T-helper 9 cell (primary cell): ENCODE data around the gene TRMT112.

Experiments
- DNase-seq: peaks from one replicate; pipeline ENCODE4 v3.0.0-alpha.2; 2020

The TRMT112 gene

GRCh38 chr11:64290352-64291261 lies 26.8 kb downstream of the TRMT112 start:
- DNase-seq, result no peak

GRCh38 chr11:64289002-64289564 lies 28.3 kb downstream of the TRMT112 start:
- DNase-seq, result no peak

DNA sequence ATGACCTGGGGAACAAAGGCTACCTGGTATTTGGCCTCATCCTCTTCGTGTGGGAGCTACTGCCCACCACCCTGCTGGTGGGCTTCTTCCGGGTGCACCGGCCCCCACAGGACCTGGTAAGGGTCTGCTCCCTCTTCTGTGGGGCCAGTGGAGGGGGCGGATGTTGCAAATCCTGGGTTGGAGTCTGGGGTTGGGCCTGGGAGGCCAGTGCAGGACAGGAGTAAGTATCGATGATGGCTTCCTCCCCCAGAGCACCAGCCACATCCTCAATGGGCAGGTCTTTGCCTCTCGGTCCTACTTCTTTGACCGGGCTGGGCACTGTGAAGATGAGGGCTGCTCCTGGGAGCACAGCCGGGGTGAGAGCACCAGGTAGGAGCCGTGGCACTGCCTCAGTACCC lies 29.0 kb downstream of the TRMT112 start:
- DNase-seq, result no peak

- no peak for DNase-seq
Measured at GRCh38 chr11:64287676-64288352, 29.5 kb downstream of the TRMT112 start.

GRCh38 chr11:64286801-64287159 lies 30.6 kb downstream of the TRMT112 start:
- no peak for DNase-seq

DNA sequence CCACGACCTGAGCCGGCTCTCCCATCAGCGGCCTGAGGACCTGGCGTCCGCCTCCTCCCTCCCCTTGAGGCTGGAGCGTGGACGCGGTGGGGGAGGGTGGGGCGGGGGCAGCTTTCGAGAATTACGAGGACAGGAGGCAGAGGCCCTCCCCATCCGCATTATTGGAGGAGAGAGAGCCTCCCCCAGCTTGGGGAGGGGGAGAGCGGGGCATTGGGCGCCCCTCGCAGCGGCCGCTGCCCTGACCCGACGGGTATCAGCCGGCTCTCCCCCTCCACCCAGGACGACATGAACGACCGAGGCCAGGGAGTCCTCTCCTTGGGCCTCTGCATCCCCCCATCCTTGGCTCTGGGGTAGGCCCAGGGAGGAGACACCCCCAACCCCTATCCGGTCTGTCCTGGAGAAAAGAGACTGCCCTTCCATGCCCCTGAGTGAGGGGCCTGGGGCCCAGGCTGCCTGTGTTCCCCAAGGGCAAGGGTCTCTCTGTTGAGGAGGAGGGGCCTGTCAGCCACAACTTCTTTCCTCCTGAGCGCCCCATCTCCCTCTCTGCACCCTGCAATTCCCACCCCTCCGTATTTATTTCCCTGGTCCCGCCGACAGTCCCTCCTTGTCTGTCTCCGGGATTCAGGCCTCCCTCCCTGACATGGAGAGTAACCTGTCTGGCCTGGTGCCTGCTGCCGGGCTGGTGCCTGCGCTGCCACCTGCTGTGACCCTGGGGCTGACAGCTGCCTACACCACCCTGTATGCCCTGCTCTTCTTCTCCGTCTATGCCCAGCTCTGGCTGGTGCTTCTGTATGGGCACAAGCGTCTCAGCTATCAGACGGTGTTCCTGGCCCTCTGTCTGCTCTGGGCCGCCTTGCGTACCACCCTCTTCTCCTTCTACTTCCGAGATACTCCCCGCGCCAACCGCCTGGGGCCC lies 31.2 kb downstream of the TRMT112 start:
- no peak for DNase-seq

GRCh38 chr11:64284962-64285884 lies 32.1 kb downstream of the TRMT112 start, which contains the start of gene GPR137:
GPR137 (plus strand) TSS chr11:64285848; CDS start chr11:64286525, 677 bp downstream.
- peak; percentile 90 for DNase-seq

GRCh38 chr11:64284048-64284961 lies 33.1 kb downstream of the TRMT112 start, which contains the start of gene BAD:
BAD (minus strand) TSS chr11:64284665; CDS start chr11:64284368, 297 bp downstream.
- peak; percentile 92 for DNase-seq

DNA sequence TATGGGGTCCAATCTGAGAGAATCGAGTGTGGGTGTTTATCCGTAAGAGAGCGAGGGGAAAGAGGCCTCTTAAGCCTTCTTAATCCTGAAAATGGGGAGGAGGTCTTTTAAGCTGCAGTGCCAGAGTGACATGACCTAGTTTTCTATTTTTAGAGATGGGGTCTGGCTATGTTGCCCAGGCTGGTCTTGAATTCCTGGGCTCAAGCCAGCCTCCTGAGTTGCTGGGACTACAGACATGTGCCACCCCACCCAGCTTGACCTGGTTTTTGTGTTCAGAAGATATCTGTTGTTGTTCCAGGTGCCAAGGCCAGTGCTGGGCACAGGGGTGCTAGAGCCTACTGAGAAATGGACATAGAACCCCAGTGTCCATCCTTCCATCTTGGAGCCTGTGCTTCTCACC lies 34.3 kb downstream of the TRMT112 start:
- DNase-seq, result no peak

- no peak for DNase-seq
Measured at GRCh38 chr11:64281957-64282770, 35.2 kb downstream of the TRMT112 start.

DNA sequence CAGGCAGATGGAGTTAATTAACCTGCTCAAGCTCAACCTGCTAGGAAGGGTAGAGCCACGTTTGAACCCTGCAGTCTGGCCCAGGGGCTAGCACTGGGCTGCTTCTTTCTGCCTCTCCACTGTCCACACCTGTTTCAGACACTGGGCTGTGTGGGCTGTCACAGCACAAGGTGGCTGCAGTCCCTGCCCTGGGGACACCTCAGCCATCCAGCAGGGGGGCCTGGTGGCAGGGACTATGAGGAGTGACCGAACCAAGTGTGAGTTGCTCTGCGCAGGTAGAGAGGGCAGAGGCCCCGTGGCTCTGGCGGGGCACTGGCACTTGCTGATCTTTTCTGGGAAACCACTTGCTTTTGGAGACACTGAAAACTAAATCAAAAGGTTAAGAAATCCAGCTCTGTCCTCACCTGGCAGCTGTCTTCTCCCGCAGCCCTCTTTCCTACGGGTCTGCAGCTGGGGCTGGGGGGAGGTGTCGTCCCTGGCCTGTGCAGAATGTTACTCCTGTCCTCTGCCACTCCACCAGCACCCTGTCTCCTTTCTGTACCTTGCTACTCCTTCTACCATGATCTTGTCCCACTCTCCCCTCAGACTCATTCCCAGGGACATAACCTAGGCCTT lies 38.7 kb downstream of the TRMT112 start:
- DNase-seq, result no peak

DNA sequence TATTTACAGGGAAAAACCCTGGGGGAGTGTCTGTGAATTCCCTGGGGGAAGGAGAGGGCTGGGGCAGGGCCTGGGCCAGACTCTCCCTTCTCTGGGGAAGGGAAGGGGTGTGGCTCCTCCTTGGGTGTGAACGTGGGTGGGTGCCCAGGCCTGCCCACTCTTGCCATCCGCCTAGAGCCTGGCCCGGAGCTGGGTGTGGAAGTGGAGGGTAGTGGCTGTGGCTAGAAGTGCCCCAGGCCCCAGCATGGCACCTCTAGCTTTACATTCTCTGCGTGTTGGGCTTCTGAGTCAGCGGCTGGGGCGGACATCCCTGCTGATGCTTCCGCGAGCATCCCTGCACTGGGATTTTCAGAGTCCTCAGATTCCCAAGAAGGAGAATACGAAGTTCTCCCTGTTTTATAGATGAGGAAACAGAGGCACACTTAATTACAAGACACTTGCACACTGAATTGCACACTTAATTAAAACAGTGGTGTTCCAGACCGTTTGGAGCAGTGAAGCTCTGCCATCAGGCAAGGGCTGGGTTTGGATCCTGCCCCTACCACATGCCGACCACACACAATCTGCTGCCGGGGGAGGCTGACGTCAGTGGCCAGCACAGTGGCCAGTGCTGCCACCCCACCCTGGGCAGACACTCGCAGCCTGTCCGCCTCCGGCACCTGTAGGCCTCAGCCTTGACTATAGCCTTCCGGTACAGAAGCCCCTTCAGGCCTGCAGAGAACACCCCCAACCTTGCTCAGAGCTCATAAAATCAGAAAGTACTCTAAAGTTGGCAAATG lies 40.5 kb downstream of the TRMT112 start:
- DNase-seq, result no peak

- no peak for DNase-seq
Measured at GRCh38 chr11:64275841-64276240, 41.5 kb downstream of the TRMT112 start.

DNA sequence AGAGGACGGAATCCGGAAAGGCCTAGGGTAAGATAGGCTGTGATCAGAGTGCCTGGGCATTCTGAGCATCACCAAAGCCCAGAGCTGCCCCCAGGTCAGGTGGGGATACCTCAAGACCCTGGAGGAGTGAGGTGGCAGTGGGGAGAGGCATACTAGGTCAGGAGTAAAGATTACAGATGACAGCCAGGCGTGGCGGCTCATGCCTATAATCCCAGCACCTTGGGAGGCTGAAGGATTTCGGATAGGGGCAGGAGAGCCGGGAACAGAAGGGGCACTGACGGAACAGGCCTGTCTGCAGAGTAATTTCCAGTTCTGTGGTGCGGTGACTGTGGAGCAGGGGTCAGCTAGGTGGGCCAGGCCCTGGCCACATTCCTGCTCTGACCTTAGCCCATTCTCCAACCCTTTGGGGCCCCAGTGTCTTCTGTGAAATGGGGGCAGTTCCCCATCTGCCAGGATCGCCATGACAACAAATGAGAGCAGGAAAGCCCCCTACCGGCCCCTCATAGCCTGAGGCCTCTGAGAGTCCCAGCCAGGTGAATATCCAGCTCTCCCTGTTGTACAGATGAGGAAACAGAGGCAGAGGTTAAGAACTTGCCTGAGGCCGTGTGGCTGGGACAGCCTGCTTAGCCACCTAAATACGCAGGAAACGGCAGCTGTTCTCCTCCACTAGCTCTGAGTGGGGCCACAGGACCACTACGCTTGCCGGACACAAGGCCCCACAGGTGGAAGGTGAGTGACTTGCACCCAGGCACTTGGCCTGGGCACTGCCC lies 42.1 kb downstream of the TRMT112 start:
- no peak for DNase-seq

DNA sequence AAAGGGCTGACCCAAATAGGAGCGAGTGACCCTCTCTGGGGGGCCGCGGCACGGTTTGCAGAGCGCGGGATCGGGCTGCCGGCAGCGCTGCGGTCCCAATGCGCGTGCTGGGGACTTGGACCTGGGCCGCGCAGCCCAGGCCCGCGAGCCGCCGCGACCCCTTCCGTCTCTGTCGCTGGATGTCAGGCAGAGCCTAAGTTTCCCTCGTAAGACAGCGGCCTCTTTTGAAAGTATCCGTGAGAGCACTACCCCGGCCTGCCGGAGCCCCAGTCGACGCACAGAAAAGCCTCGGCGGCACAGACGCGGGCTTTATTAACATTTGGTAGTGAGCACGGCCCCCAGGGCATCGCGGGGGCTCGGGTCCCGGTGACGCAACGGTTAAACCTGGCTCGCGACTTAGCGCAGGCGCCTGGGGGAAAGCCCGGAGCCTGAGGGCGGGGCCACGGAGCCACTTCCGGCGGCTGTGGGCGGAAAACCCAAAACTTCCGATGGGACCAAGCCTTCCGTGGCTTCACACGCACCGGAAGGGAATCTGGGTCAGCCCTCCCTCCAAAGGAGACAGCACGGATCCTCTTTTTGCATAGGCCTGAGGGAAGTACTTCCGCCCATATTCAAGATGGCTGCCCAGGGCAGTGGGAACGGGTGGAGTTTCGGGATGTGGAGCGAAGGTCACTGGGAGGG lies 47.7 kb downstream of the TRMT112 start:
- peak; percentile 96 for DNase-seq

DNA sequence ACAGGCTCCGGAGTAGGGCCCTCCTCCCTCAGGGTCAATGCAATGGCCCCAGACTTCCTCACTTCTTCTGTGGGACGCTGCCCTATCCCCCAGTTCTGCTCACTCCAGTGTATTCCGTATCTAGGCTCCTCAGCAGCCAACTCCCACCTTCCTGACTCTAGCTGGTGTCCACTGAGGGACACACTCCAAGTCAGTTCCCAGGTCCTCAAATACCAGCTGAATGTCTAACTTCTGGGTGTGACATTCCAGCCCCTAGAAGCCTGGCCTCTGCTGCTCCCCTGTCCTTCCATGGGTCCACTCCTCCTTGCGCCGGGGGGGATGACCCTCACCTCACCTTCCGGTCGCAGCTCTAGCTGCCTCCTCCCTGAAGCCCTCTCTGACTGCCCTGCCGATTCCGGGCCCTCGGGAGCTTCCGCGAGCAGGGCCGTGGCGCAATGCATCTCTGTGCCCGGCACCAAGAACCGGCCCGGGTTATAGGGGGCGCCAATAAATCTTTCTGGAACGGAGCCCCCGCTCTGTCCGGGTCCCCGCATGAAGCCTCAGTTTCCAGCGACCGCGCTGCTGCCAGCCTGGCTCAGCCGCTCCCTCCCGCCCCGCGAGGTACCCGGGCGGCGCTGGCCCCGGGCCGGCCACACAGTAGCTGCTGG lies 48.3 kb downstream of the TRMT112 start:
- DNase-seq, result peak; percentile 29
